Panc1 (cell line): ENCODE results near the gene BICD2. TPM values are rescaled to one million over a fixed set of nuclear protein-coding genes. Genes with fewer than 3 reads are reported as not detected.

Source experiments
- ATAC-seq: fragments of 200-7000 bp; cut with Tn5 transposase; 2 replicates; pipeline ENCODE4 v1.9.1; 2020; ENCODE audit warnings: mild to moderate bottlenecking, moderate library complexity
- BruUV-seq: library from RNA; stranded (reverse); fragments of 400-500 nt; replicated peaks from 2 replicates; lab custom pipeline; 2021; lab: Mats Ljungman, UMichigan
- CTCF ChIA-PET: fragments of 300-600 bp; sonication (Branson Sonifier 250); formaldehyde crosslinking; loops from one replicate; lab custom pipeline; 2022; ENCODE audit warnings: antibody characterized with exemption; lab: Charles Lee
- POLR2A ChIA-PET: fragments of 300-600 bp; sonication (Branson Sonifier 250); formaldehyde crosslinking; loops from one replicate; lab custom pipeline; 2022; ENCODE audit warnings: antibody characterized with exemption; lab: Charles Lee
- DNase-seq: peaks from one replicate; pipeline ENCODE4 v3.0.0-alpha.2; 2010; ENCODE audit warnings: low read depth, low spot score
- H3K27ac ChIP-seq: 2 replicates; pipeline ENCODE4 v1.5.1; 2011; ENCODE audit warnings: mild to moderate bottlenecking, low read length, inconsistent platforms
- H3K27me3 ChIP-seq: fragments of 200-500 bp; sonication (Bioruptor generic); 2 replicates; pipeline ENCODE4 v1.6.0; 2014; ENCODE audit warnings: low read length, inconsistent platforms; ENCODE audit not compliant: control insufficient read depth, insufficient read depth
- H3K36me3 ChIP-seq: fragments of 200-500 bp; sonication (Bioruptor generic); 2 replicates; pipeline ENCODE4 v1.5.1; 2014; ENCODE audit warnings: inconsistent platforms, mild to moderate bottlenecking, low read length, moderate library complexity; ENCODE audit not compliant: control insufficient read depth, insufficient read depth
- H3K4me1 ChIP-seq: 2 replicates; pipeline ENCODE4 v1.5.1; 2011; ENCODE audit warnings: inconsistent platforms, mild to moderate bottlenecking, low read length, moderate library complexity; ENCODE audit not compliant: control insufficient read depth, insufficient read depth
- H3K4me3 ChIP-seq, 2 experiments: 2 replicates each; pipeline ENCODE4 v1.5.1; 2011 to 2012; ENCODE audit warnings: low read depth in 2 of 2, low read length in 2 of 2, mild to moderate bottlenecking in 2 of 2, inconsistent platforms in 1 of 2, moderate library complexity in 1 of 2
- H3K9me3 ChIP-seq: fragments of 200-500 bp; sonication (Bioruptor generic); 2 replicates; pipeline ENCODE4 v1.5.1; 2014; ENCODE audit warnings: low read depth, mild to moderate bottlenecking, inconsistent platforms, low read length, moderate library complexity; ENCODE audit not compliant: control insufficient read depth, insufficient read depth
- POLR2AphosphoS5 ChIP-seq: IDR thresholded peaks from 2 replicates; pipeline ENCODE4 v1.6.1; 2012; ENCODE audit warnings: mild to moderate bottlenecking, low read depth, low read length, moderate library complexity
- SIN3A ChIP-seq: IDR thresholded peaks from 2 replicates; pipeline ENCODE4 v1.6.1; 2012; ENCODE audit warnings: low read depth, mild to moderate bottlenecking, low read length, moderate library complexity, borderline replicate concordance; ENCODE audit not compliant: insufficient read depth
- TCF7L2 ChIP-seq: IDR thresholded peaks from 2 replicates; pipeline ENCODE4 v1.6.1; 2011; ENCODE audit warnings: mild to moderate bottlenecking, low read depth, low read length, inconsistent platforms
- in situ Hi-C: cut with HindIII; loops from 2 replicates; pipeline ENCODE4 v1.10.0; 2016; ENCODE audit warnings: low sequenced_read_pairs, low pct_unique_long_range_greater_than_20kb
- intact Hi-C: fragments of 100-400 bp; cut with micrococcal nuclease; formaldehyde crosslinking; loops from one replicate; pipeline ENCODE4 v1.10.0; 2022; ENCODE audit not compliant: unreplicated experiment
- total RNA-seq: library from RNA; stranded (reverse); gene quantifications from one replicate; pipeline ENCODE4 v1.2.1, GENCODE V29; 2021; ENCODE audit not compliant: unreplicated experiment
- TF ChIP-seq, protein P1 (sequence below): fragments of 450-650 bp; IDR thresholded peaks from 2 replicates; pipeline ENCODE4 v1.5.1; 2017; ENCODE audit warnings: mild to moderate bottlenecking
- TF ChIP-seq, protein P2 (sequence below), 2 experiments: IDR thresholded peaks; 2 replicates each; pipeline ENCODE4 v1.6.1; 2011 to 2012; ENCODE audit warnings: low read depth in 2 of 2, control low read depth in 1 of 2, low read length in 1 of 2, mild to moderate bottlenecking in 1 of 2, moderate library complexity in 1 of 2; ENCODE audit not compliant: insufficient read depth in 1 of 2

BICD2 gene
- total RNA-seq, 1 experiment from 2014 or later: 17.3 TPM

DNA sequence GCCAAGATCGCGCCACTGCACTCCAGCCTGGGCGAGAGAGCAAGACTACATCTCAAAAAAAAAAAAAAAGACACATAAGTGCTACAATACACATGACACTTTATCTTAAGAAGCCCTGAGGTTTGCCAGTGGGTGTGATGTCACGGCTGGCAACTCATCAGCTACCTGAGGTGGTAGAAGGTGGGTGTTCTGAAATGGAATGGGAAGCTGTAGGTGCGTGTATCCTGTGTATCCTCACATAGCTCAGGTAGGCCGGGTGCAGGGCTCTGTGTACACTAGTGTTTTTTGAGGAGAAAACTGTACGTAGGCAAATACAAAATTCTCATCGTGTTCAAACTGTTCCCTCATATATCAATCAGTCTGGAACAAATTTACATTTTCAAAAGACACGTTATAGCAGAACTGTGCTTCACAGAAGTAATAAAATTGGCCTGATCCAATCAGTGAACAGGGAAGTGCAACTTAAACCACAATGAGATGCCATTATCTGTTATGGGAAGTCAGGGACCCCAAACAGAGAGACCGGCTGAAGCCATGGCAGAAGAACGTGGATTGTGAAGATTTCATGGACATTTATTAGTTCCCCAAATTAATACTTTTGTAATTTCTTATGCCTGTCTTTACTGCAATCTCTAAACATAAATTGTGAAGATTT, 10.4 kb downstream of the BICD2 start:
- ATAC-seq (no peak), DNase-seq (no peak)
- POLR2A ChIA-PET: no interaction called here
- no peaks in the 10 kb centered on the region for H3K9me3 ChIP-seq
- H3K4me1 ChIP-seq: no peaks in the 10 kb centered on the region
- no peak overlapping the region for H3K27ac ChIP-seq
- H3K36me3 ChIP-seq: no peaks in the 10 kb centered on the region
- H3K4me3 ChIP-seq: no peak overlapping the region
- TF ChIP-seq, protein P1, sequence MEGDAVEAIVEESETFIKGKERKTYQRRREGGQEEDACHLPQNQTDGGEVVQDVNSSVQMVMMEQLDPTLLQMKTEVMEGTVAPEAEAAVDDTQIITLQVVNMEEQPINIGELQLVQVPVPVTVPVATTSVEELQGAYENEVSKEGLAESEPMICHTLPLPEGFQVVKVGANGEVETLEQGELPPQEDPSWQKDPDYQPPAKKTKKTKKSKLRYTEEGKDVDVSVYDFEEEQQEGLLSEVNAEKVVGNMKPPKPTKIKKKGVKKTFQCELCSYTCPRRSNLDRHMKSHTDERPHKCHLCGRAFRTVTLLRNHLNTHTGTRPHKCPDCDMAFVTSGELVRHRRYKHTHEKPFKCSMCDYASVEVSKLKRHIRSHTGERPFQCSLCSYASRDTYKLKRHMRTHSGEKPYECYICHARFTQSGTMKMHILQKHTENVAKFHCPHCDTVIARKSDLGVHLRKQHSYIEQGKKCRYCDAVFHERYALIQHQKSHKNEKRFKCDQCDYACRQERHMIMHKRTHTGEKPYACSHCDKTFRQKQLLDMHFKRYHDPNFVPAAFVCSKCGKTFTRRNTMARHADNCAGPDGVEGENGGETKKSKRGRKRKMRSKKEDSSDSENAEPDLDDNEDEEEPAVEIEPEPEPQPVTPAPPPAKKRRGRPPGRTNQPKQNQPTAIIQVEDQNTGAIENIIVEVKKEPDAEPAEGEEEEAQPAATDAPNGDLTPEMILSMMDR: no peak
- TF ChIP-seq, protein P2, sequence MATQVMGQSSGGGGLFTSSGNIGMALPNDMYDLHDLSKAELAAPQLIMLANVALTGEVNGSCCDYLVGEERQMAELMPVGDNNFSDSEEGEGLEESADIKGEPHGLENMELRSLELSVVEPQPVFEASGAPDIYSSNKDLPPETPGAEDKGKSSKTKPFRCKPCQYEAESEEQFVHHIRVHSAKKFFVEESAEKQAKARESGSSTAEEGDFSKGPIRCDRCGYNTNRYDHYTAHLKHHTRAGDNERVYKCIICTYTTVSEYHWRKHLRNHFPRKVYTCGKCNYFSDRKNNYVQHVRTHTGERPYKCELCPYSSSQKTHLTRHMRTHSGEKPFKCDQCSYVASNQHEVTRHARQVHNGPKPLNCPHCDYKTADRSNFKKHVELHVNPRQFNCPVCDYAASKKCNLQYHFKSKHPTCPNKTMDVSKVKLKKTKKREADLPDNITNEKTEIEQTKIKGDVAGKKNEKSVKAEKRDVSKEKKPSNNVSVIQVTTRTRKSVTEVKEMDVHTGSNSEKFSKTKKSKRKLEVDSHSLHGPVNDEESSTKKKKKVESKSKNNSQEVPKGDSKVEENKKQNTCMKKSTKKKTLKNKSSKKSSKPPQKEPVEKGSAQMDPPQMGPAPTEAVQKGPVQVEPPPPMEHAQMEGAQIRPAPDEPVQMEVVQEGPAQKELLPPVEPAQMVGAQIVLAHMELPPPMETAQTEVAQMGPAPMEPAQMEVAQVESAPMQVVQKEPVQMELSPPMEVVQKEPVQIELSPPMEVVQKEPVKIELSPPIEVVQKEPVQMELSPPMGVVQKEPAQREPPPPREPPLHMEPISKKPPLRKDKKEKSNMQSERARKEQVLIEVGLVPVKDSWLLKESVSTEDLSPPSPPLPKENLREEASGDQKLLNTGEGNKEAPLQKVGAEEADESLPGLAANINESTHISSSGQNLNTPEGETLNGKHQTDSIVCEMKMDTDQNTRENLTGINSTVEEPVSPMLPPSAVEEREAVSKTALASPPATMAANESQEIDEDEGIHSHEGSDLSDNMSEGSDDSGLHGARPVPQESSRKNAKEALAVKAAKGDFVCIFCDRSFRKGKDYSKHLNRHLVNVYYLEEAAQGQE (IDR thresholded peaks at IDR 0.05; ENCODE audit: insufficient read depth in 1 of 2, low read depth in 2 of 2, low read length in 1 of 2): no peak
- TF ChIP-seq TCF7L2: no peak
- no peak for TF ChIP-seq POLR2AphosphoS5
- TF ChIP-seq SIN3A: no peak
- H3K27me3 ChIP-seq: no peaks in the 10 kb centered on the region
- BruUV-seq: TSS peak; percentile 45
- intact Hi-C loops: no loop called here
- CTCF ChIA-PET: no interaction called here
- in situ Hi-C loops: no loop called here

DNA sequence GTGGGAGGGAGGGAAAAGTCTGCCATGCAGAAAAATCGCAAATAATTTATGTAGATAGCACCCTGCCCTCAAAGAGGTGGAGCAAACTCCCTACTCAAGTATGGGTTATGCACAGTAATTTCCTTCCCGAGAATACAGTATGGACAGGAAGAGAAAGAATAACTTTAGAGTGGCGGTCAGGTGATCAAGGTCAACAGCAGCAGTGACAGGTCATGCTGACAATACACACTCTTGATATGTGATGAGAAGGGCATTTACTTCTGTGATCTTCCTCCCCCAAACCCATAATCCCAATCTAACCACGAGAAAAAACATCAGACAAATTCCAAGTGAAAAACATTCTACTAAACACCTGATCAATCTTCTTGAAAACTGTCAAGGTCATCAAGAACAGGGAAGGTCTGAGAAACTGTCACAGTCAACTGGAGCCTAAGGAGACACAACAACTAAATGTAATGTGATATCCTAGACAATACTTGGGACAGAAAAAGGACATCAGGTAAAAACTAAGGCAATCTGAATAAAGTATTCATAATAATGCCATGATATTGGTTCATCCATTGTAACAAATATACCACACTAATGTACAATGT, 11.7 kb downstream of the BICD2 start:
- CTCF ChIA-PET: no interaction called here

More for the DNA sequence above, 11.7 kb downstream of the BICD2 start:
- no TSS peak for BruUV-seq
- ATAC-seq (no peak), DNase-seq (no peak)
- Histone ChIP-seq H3K4me1 (no peaks in the 10 kb centered on the region), H3K27me3 (no peaks in the 10 kb centered on the region), H3K4me3 (no peak overlapping the region), H3K27ac (no peak overlapping the region), H3K36me3 (no peaks in the 10 kb centered on the region), H3K9me3 (no peaks in the 10 kb centered on the region)
- POLR2A ChIA-PET: no interaction called here
- in situ Hi-C loops: no loop called here
- TF ChIP-seq SIN3A (no peak), TCF7L2 (no peak), POLR2AphosphoS5 (no peak)
- TF ChIP-seq, protein P1: no peak
- TF ChIP-seq, protein P2 (IDR thresholded peaks at IDR 0.05; ENCODE audit: insufficient read depth in 1 of 2, low read depth in 2 of 2, low read length in 1 of 2): no peak
- intact Hi-C loops: no loop called here
